Measurements from ENCODE around the gene RRP7A. TPM values are rescaled to one million over a fixed set of nuclear protein-coding genes. Genes with fewer than 3 reads are reported as not detected.
"Not testable (repeated sequence)": the region's sequence is repeated elsewhere in the genome, so short reads cannot be mapped to it uniquely, and the experiment has no call there.

Gene RRP7A
- polyA plus RNA-seq, 4 donors, result 7.0 to 38.1 (median 17.7) TPM

DNA sequence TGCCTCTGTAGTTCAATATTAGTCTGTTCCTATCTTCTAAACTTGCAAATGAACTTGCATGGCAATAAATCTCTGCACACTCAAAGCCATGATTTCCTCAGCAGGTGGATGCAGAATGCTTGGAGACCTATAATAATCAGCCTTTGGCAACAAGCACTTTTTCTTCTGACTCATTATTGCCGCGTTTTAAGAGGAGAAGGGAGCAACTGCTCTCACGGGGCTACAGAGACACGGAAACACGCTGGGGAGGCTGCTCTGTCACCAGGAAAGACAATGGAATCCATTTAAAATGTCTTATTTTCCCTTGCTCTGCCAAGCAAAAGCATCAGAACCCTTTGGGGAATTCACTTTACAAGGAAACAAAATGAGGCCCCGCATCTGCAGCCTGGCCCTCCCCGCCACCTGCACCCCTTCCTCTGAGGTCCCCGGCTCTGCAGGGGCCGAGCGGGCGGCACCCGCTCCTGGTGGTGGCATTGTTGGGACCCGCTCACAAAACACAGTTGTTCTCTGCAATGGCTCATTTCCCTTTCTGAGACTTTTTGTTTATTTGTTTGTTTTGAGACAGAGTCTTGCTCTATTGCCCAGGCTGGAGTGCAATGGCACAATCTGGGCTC is 35.9 kb downstream of the RRP7A start:
- not testable (repeated sequence) for H3K9me3 ChIP-seq (ENCODE audit: control insufficient read depth in 2 of 2, insufficient read depth in 1 of 2, low read depth in 1 of 2, low read length in 1 of 2); DNase-seq; FAIRE-seq; H3K4me3 ChIP-seq (ENCODE audit: low read depth in 1 of 3, low read length in 3 of 3); H3K36me3 ChIP-seq (ENCODE audit: control insufficient read depth in 3 of 3, insufficient read depth in 2 of 3, low read depth in 1 of 3, low read length in 3 of 3); H3K27me3 ChIP-seq (ENCODE audit: control insufficient read depth in 3 of 3, insufficient read depth in 3 of 3, low read length in 3 of 3); H3K27ac ChIP-seq (ENCODE audit: low read depth in 1 of 3, low read length in 2 of 3); H3K4me1 ChIP-seq (ENCODE audit: control insufficient read depth in 3 of 3, insufficient read depth in 2 of 3, low read depth in 1 of 3, low read length in 2 of 3)
- WGBS, 3 donors, result 35% methylated on average over 3 of the region's 13 CpGs; no CpG with 5 or more reads in 2 of the 3 donors

DNA sequence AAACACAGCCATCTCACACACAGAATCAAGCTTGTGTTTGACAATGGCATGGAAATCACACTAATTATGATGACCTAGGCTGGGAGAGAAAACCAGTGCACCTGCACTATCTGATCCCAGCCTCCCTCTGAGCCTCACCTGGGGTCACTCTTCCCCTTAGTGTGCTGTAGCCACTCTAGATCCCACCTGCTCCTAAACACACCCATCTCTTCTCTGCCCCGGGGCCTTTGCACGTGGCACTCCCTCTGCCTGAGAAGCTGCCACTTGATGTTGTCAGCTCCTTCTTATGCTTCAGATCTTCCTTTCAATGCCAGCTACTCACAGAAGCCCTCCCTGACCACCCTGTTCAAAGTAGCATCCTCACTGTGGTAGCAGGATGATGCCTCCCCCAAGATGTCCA is 44.5 kb downstream of the RRP7A start:
- WGBS, 3 donors, result 83 to 90% (median 88%) methylated on average over 2 of the region's 2 CpGs
- no peaks in the 10 kb centered on the region for H3K4me1 ChIP-seq (ENCODE audit: control insufficient read depth in 3 of 3, insufficient read depth in 2 of 3, low read depth in 1 of 3, low read length in 2 of 3)
- no peaks in the 10 kb centered on the region for H3K9me3 ChIP-seq (ENCODE audit: control insufficient read depth in 2 of 2, insufficient read depth in 1 of 2, low read depth in 1 of 2, low read length in 1 of 2)
- DNase-seq (no peak), FAIRE-seq (no peak)
- no peak overlapping the region for H3K4me3 ChIP-seq (ENCODE audit: low read depth in 1 of 3, low read length in 3 of 3)
- no peak overlapping the region for H3K27ac ChIP-seq (ENCODE audit: low read depth in 1 of 3, low read length in 2 of 3)
- H3K36me3 ChIP-seq (ENCODE audit: control insufficient read depth in 3 of 3, insufficient read depth in 2 of 3, low read depth in 1 of 3, low read length in 3 of 3), result no peaks in the 10 kb centered on the region
- H3K27me3 ChIP-seq (ENCODE audit: control insufficient read depth in 3 of 3, insufficient read depth in 3 of 3, low read length in 3 of 3), result no peaks in the 10 kb centered on the region

DNA sequence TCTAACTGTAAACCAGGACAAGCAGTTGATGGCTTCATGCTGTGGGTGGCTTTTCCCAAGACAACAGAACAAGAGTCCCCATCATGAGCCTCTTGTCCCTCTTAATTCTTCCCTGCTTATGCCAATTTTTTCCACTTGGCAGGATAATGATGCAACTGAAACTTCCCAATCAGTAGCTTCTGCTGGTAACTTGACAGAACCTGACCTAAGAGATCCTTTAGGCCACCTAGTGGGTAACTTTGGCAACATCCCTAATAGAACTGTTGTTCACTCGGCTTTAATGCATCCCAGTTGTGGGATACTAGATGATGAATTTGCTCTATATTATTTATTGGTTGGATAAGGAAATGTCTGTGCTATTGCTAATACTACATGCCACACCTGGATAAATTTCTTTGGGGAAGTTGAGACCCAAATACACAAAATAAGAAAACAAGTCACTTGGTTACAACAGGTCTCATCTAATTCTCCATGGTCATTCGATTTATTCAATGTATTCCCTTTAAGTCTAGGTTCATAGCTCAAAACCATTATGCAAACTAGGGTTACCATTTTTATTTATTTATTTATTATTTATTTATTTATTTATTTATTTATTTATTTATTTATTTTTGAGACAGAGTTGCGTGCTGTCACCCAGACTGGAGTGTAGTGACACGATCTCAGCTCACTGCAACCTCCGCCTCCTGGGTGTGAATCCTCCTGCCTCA is 46.0 kb downstream of the RRP7A start:
- DNase-seq (peak; percentile 59 to 69), FAIRE-seq (no peak)
- H3K27ac ChIP-seq (ENCODE audit: low read depth in 1 of 3, low read length in 2 of 3), result no peak overlapping the region
- no peak overlapping the region for H3K4me3 ChIP-seq (ENCODE audit: low read depth in 1 of 3, low read length in 3 of 3)
- 64 to 72% (median 66%) methylated on average over 5 of the region's 5 CpGs for WGBS, 3 donors
- no peaks in the 10 kb centered on the region for H3K36me3 ChIP-seq (ENCODE audit: control insufficient read depth in 3 of 3, insufficient read depth in 2 of 3, low read depth in 1 of 3, low read length in 3 of 3)
- no peaks in the 10 kb centered on the region for H3K9me3 ChIP-seq (ENCODE audit: control insufficient read depth in 2 of 2, insufficient read depth in 1 of 2, low read depth in 1 of 2, low read length in 1 of 2)
- H3K4me1 ChIP-seq (ENCODE audit: control insufficient read depth in 3 of 3, insufficient read depth in 2 of 3, low read depth in 1 of 3, low read length in 2 of 3), result no peaks in the 10 kb centered on the region
- peaks cover 0 to 3% (median 0%) of the 10 kb centered on the region in 3 donors for H3K27me3 ChIP-seq (ENCODE audit: control insufficient read depth in 3 of 3, insufficient read depth in 3 of 3, low read length in 3 of 3)

- H3K4me3 ChIP-seq (ENCODE audit: low read depth in 1 of 3, low read length in 3 of 3), result no peak overlapping the region
- H3K27me3 ChIP-seq (ENCODE audit: control insufficient read depth in 3 of 3, insufficient read depth in 3 of 3, low read length in 3 of 3), result peaks cover 0 to 3% (median 0%) of the 10 kb centered on the region in 3 donors
- WGBS, 3 donors, result 43 to 75% (median 64%) methylated on average over 8 of the region's 8 CpGs
- H3K4me1 ChIP-seq (ENCODE audit: control insufficient read depth in 3 of 3, insufficient read depth in 2 of 3, low read depth in 1 of 3, low read length in 2 of 3), result no peaks in the 10 kb centered on the region
- H3K27ac ChIP-seq (ENCODE audit: low read depth in 1 of 3, low read length in 2 of 3), result no peak overlapping the region
- no peaks in the 10 kb centered on the region for H3K9me3 ChIP-seq (ENCODE audit: control insufficient read depth in 2 of 2, insufficient read depth in 1 of 2, low read depth in 1 of 2, low read length in 1 of 2)
- DNase-seq, result peak in 1 of 2 donors; percentile 24
- H3K36me3 ChIP-seq (ENCODE audit: control insufficient read depth in 3 of 3, insufficient read depth in 2 of 3, low read depth in 1 of 3, low read length in 3 of 3), result no peaks in the 10 kb centered on the region
- no peak for FAIRE-seq
Measured at GRCh38 chr22:42472671-42473070, 46.9 kb downstream of the RRP7A start.

DNA sequence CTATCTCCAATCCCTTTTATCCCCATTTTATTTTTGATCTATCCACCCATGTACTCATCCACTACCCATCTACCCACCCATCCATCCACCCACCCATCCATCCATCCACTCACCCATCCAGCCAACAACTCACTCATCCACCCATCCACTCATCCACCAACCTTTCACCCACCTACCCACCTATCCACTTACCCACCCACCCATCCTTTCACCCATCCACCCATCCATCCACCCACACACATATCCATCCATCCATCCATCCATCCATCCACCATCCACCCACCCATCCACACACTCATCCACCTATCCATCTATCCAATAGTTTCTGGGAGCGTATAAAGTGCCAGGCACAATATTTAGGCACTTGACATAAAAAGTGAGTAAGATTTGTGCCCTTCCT is 48.2 kb downstream of the RRP7A start:
- FAIRE-seq, result no peak
- 93 to 100% (median 96%) methylated on average over 1 of the region's 1 CpG for WGBS, 3 donors
- no peaks in the 10 kb centered on the region for H3K36me3 ChIP-seq (ENCODE audit: control insufficient read depth in 3 of 3, insufficient read depth in 2 of 3, low read depth in 1 of 3, low read length in 3 of 3)

GRCh38 chr22:42470366-42471082 is 49.1 kb downstream of the RRP7A start:
- H3K27ac ChIP-seq (ENCODE audit: low read depth in 1 of 3, low read length in 2 of 3), result no peak overlapping the region
- DNase-seq, result no peak
- H3K4me3 ChIP-seq (ENCODE audit: low read depth in 1 of 3, low read length in 3 of 3), result no peak overlapping the region
- H3K27me3 ChIP-seq (ENCODE audit: control insufficient read depth in 3 of 3, insufficient read depth in 3 of 3, low read length in 3 of 3), result peaks cover 0 to 3% (median 0%) of the 10 kb centered on the region in 3 donors
- H3K36me3 ChIP-seq (ENCODE audit: control insufficient read depth in 3 of 3, insufficient read depth in 2 of 3, low read depth in 1 of 3, low read length in 3 of 3), result no peaks in the 10 kb centered on the region
- FAIRE-seq, result no peak
- 57 to 66% (median 58%) methylated on average over 4 of the region's 4 CpGs for WGBS, 3 donors
- H3K9me3 ChIP-seq (ENCODE audit: control insufficient read depth in 2 of 2, insufficient read depth in 1 of 2, low read depth in 1 of 2, low read length in 1 of 2), result no peaks in the 10 kb centered on the region
- H3K4me1 ChIP-seq (ENCODE audit: control insufficient read depth in 3 of 3, insufficient read depth in 2 of 3, low read depth in 1 of 3, low read length in 2 of 3), result no peaks in the 10 kb centered on the region

More for the DNA sequence above, 48.2 kb downstream of the RRP7A start:
- no peaks in the 10 kb centered on the region for H3K4me1 ChIP-seq (ENCODE audit: control insufficient read depth in 3 of 3, insufficient read depth in 2 of 3, low read depth in 1 of 3, low read length in 2 of 3)
- no peak overlapping the region for H3K4me3 ChIP-seq (ENCODE audit: low read depth in 1 of 3, low read length in 3 of 3)
- no peaks in the 10 kb centered on the region for H3K9me3 ChIP-seq (ENCODE audit: control insufficient read depth in 2 of 2, insufficient read depth in 1 of 2, low read depth in 1 of 2, low read length in 1 of 2)
- no peak for DNase-seq
- H3K27ac ChIP-seq (ENCODE audit: low read depth in 1 of 3, low read length in 2 of 3), result no peak overlapping the region
- H3K27me3 ChIP-seq (ENCODE audit: control insufficient read depth in 3 of 3, insufficient read depth in 3 of 3, low read length in 3 of 3), result peaks cover 0 to 3% (median 0%) of the 10 kb centered on the region in 3 donors

GRCh38 chr22:42468841-42469240 is 50.8 kb downstream of the RRP7A start:
- DNase-seq, result no peak
- 82 to 89% (median 88%) methylated on average over 2 of the region's 2 CpGs for WGBS, 3 donors
- Histone ChIP-seq H3K36me3 (ENCODE audit: control insufficient read depth in 3 of 3, insufficient read depth in 2 of 3, low read depth in 1 of 3, low read length in 3 of 3) (no peaks in the 10 kb centered on the region), H3K4me1 (ENCODE audit: control insufficient read depth in 3 of 3, insufficient read depth in 2 of 3, low read depth in 1 of 3, low read length in 2 of 3) (no peaks in the 10 kb centered on the region), H3K27ac (ENCODE audit: low read depth in 1 of 3, low read length in 2 of 3) (no peak overlapping the region), H3K9me3 (ENCODE audit: control insufficient read depth in 2 of 2, insufficient read depth in 1 of 2, low read depth in 1 of 2, low read length in 1 of 2) (no peaks in the 10 kb centered on the region), H3K4me3 (ENCODE audit: low read depth in 1 of 3, low read length in 3 of 3) (no peak overlapping the region), H3K27me3 (ENCODE audit: control insufficient read depth in 3 of 3, insufficient read depth in 3 of 3, low read length in 3 of 3) (peaks cover 0 to 5% (median 0%) of the 10 kb centered on the region in 3 donors)
- no peak for FAIRE-seq

DNA sequence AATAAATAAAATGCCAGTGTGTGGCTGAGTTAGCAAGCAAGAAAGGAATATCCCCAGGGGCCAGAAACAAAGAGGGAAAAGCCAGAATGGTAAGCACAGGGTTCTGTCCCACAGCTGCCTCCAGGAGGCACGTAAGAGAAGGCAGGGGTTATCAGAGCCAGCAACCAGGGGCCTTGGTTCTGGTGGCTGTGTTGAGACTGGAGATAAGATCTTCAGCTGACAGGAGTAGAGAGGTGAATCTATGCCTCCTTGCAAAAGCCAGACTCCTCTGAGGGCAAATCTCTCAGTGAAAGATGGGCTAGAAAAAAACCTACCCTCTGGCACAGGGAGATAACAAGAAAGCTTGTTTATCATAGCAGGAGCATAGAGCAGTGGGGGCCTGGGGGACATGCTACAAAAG is 57.6 kb downstream of the RRP7A start:
- WGBS, 3 donors, result 18 to 35% (median 20%) methylated on average over 1 of the region's 1 CpG
- peaks cover 0 to 4% (median 2%) of the 10 kb centered on the region in 3 donors for H3K27me3 ChIP-seq (ENCODE audit: control insufficient read depth in 3 of 3, insufficient read depth in 3 of 3, low read length in 3 of 3)
- no peaks in the 10 kb centered on the region for H3K9me3 ChIP-seq (ENCODE audit: control insufficient read depth in 2 of 2, insufficient read depth in 1 of 2, low read depth in 1 of 2, low read length in 1 of 2)
- H3K36me3 ChIP-seq (ENCODE audit: control insufficient read depth in 3 of 3, insufficient read depth in 2 of 3, low read depth in 1 of 3, low read length in 3 of 3), result no peaks in the 10 kb centered on the region
- DNase-seq (no peak), FAIRE-seq (no peak)
- H3K4me3 ChIP-seq (ENCODE audit: low read depth in 1 of 3, low read length in 3 of 3), result no peak overlapping the region
- peaks cover 0 to 23% (median 0%) of the 10 kb centered on the region in 3 donors for H3K4me1 ChIP-seq (ENCODE audit: control insufficient read depth in 3 of 3, insufficient read depth in 2 of 3, low read depth in 1 of 3, low read length in 2 of 3)
- H3K27ac ChIP-seq (ENCODE audit: low read depth in 1 of 3, low read length in 2 of 3), result no peak overlapping the region

Data from small intestine (tissue), 7 donors.